H1 (cell line): ENCODE results near the gene STPG1. TPM values are rescaled to one million over a fixed set of nuclear protein-coding genes. Genes with fewer than 3 reads are reported as not detected.

Experiments
- CBX8 ChIP-seq: fragments of 300-800, 300-1000 bp; sonication (generic); IDR thresholded peaks from 2 replicates; pipeline ENCODE4 v1.7.1; 2016; ENCODE audit warnings: low read depth, low read length, borderline replicate concordance
- CTBP2 ChIP-seq: IDR thresholded peaks from 2 replicates; pipeline ENCODE4 v1.7.0; 2011; ENCODE audit warnings: borderline replicate concordance, mild to moderate bottlenecking, moderate library complexity, mixed read lengths, low read length; ENCODE audit not compliant: insufficient read depth, insufficient read length
- EZH2 ChIP-seq: fragments of 200-600 bp; sonication (generic); IDR thresholded peaks from 2 replicates; pipeline ENCODE4 v1.7.1; 2012; ENCODE audit warnings: low read depth, mild to moderate bottlenecking, moderate library complexity, low read length, inconsistent platforms; ENCODE audit not compliant: severe bottlenecking
- HDAC6 ChIP-seq: IDR thresholded peaks from one replicate; pipeline ENCODE4 v1.7.1; 2012; ENCODE audit warnings: low read depth, mild to moderate bottlenecking, inconsistent platforms, low read length, moderate library complexity
- KDM1A ChIP-seq: fragments of 200-600, 300-600 bp; sonication (generic); IDR thresholded peaks from 2 replicates; pipeline ENCODE4 v1.7.1; 2016; ENCODE audit warnings: mild to moderate bottlenecking, low read length, borderline replicate concordance
- RFX5 ChIP-seq: IDR thresholded peaks from 2 replicates; pipeline ENCODE4 v1.6.1; 2011; ENCODE audit warnings: low read depth, low read length, improper control_type of control experiment, borderline replicate concordance
- SIX5 ChIP-seq: IDR thresholded peaks from 2 replicates; pipeline ENCODE4 v1.6.1; 2011; ENCODE audit warnings: mild to moderate bottlenecking, low read depth, low read length
- SP1 ChIP-seq: IDR thresholded peaks from 2 replicates; pipeline ENCODE4 v1.6.1; 2011; ENCODE audit warnings: low read depth, low read length
- SP4 ChIP-seq: IDR thresholded peaks from 2 replicates; pipeline ENCODE4 v1.6.1; 2012; ENCODE audit warnings: low read length, inconsistent platforms
- polyA plus RNA-seq, 7 experiments: library from polyadenylated mRNA; depleted of rRNA in 3 of 7; stranded (reverse) in 5 of 7; unstranded in 2 of 7; fragments of >200 nt in 5 of 7; fragments of 200-250 nt in 2 of 7; gene quantifications; 1 replicate in 5 of 7; 2 replicates in 1 of 7; 4 replicates in 1 of 7; pipeline versions ENCODE4 v1.2.1 to v1.2.3, GENCODE V29; 2011 to 2013; ENCODE audit warnings: missing spikeins in 2 of 7, mixed read lengths in 2 of 7
- total RNA-seq: library from RNA; stranded (reverse); fragmentation: NEBNext Ultra II Directional; extraction: Animal tissue kit (Norgen Biotek cat#: 25700); gene quantifications from 2 replicates; pipeline ENCODE4 v1.2.1, GENCODE V29; 2021
- TF ChIP-seq, protein P1 (sequence below): fragments of 300-600 bp; sonication (generic); IDR thresholded peaks from 2 replicates; pipeline ENCODE4 v1.7.1; 2012; ENCODE audit warnings: low read length, moderate library complexity, mild to moderate bottlenecking, inconsistent platforms; ENCODE audit not compliant: insufficient replicate concordance

STPG1 gene
- total and polyA plus RNA-seq, 2 of the 8 experiments (the other 6 are each of a cell fraction or from before 2014, with no cell fraction given): 10.3 to 11.2 TPM

DNA sequence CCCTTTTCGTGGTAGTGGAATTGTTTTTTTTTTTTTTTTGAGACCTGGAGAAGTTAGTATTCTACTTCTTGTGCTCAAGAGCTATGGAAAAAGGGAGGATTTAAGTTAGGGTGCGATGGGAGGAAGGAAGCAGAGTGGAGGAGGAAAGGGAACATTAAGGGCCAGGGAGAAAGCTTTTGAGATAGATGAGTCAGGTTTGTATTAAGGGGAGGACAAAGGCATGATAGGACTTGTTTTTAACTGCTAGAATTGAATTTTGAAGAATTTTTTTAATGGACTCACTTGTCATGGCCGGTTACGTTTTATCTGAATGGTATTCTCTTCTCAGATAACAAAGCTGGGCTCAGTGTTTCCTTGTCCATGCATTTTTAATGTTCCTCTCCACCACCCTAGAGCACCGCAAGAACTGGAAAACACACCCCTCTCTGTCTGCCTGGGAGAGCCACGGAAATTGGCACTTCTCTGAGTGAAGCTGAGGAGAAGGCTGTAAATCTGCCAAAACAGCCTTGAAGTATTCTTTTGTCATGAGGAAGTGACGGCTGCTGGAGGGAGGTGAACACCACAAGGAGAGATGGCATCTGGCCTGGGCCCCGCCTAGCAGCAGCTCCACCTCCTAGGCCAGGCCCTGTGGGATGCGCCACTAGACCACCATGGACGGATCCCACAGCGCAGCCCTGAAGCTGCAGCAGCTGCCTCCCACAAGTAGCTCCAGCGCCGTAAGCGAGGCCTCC is 5.5 kb upstream of the STPG1 start (continued):
- TF ChIP-seq, protein P1, sequence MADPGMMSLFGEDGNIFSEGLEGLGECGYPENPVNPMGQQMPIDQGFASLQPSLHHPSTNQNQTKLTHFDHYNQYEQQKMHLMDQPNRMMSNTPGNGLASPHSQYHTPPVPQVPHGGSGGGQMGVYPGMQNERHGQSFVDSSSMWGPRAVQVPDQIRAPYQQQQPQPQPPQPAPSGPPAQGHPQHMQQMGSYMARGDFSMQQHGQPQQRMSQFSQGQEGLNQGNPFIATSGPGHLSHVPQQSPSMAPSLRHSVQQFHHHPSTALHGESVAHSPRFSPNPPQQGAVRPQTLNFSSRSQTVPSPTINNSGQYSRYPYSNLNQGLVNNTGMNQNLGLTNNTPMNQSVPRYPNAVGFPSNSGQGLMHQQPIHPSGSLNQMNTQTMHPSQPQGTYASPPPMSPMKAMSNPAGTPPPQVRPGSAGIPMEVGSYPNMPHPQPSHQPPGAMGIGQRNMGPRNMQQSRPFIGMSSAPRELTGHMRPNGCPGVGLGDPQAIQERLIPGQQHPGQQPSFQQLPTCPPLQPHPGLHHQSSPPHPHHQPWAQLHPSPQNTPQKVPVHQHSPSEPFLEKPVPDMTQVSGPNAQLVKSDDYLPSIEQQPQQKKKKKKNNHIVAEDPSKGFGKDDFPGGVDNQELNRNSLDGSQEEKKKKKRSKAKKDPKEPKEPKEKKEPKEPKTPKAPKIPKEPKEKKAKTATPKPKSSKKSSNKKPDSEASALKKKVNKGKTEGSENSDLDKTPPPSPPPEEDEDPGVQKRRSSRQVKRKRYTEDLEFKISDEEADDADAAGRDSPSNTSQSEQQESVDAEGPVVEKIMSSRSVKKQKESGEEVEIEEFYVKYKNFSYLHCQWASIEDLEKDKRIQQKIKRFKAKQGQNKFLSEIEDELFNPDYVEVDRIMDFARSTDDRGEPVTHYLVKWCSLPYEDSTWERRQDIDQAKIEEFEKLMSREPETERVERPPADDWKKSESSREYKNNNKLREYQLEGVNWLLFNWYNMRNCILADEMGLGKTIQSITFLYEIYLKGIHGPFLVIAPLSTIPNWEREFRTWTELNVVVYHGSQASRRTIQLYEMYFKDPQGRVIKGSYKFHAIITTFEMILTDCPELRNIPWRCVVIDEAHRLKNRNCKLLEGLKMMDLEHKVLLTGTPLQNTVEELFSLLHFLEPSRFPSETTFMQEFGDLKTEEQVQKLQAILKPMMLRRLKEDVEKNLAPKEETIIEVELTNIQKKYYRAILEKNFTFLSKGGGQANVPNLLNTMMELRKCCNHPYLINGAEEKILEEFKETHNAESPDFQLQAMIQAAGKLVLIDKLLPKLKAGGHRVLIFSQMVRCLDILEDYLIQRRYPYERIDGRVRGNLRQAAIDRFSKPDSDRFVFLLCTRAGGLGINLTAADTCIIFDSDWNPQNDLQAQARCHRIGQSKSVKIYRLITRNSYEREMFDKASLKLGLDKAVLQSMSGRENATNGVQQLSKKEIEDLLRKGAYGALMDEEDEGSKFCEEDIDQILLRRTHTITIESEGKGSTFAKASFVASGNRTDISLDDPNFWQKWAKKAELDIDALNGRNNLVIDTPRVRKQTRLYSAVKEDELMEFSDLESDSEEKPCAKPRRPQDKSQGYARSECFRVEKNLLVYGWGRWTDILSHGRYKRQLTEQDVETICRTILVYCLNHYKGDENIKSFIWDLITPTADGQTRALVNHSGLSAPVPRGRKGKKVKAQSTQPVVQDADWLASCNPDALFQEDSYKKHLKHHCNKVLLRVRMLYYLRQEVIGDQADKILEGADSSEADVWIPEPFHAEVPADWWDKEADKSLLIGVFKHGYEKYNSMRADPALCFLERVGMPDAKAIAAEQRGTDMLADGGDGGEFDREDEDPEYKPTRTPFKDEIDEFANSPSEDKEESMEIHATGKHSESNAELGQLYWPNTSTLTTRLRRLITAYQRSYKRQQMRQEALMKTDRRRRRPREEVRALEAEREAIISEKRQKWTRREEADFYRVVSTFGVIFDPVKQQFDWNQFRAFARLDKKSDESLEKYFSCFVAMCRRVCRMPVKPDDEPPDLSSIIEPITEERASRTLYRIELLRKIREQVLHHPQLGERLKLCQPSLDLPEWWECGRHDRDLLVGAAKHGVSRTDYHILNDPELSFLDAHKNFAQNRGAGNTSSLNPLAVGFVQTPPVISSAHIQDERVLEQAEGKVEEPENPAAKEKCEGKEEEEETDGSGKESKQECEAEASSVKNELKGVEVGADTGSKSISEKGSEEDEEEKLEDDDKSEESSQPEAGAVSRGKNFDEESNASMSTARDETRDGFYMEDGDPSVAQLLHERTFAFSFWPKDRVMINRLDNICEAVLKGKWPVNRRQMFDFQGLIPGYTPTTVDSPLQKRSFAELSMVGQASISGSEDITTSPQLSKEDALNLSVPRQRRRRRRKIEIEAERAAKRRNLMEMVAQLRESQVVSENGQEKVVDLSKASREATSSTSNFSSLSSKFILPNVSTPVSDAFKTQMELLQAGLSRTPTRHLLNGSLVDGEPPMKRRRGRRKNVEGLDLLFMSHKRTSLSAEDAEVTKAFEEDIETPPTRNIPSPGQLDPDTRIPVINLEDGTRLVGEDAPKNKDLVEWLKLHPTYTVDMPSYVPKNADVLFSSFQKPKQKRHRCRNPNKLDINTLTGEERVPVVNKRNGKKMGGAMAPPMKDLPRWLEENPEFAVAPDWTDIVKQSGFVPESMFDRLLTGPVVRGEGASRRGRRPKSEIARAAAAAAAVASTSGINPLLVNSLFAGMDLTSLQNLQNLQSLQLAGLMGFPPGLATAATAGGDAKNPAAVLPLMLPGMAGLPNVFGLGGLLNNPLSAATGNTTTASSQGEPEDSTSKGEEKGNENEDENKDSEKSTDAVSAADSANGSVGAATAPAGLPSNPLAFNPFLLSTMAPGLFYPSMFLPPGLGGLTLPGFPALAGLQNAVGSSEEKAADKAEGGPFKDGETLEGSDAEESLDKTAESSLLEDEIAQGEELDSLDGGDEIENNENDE: no peak
- TF ChIP-seq CBX8: no peak
- TF ChIP-seq SIX5: no peak
- no peak for TF ChIP-seq KDM1A
- TF ChIP-seq HDAC6: no peak
- no peak for TF ChIP-seq EZH2
- no peak for TF ChIP-seq CTBP2
- no peak for TF ChIP-seq SP1
- no peak for TF ChIP-seq RFX5
- no peak for TF ChIP-seq SP4
